IMR-90 (cell line): ENCODE data around the gene MED17. TPM values are rescaled to one million over a fixed set of nuclear protein-coding genes. Genes with fewer than 3 reads are reported as not detected.

Source experiments
- ATAC-seq: fragments of 200-7000 bp; cut with Tn5 transposase; 2 replicates; pipeline ENCODE4 v1.9.1; 2020; ENCODE audit warnings: low read depth, mild to moderate bottlenecking, moderate library complexity
- BruUV-seq: library from RNA; stranded (reverse); fragments of 400-500 nt; replicated peaks from 2 replicates; lab custom pipeline; 2021; lab: Mats Ljungman, UMichigan
- CTCF ChIA-PET: fragments of 300-600 bp; formaldehyde crosslinking; extraction: SDS; loops from one replicate; lab custom pipeline; 2021; ENCODE audit warnings: antibody characterized with exemption; lab: Yijun Ruan, JAX
- POLR2A ChIA-PET: fragments of 300-600 bp; sonication (Branson Sonifier 250); formaldehyde crosslinking; loops from one replicate; lab custom pipeline; 2022; ENCODE audit warnings: antibody characterized with exemption; ENCODE audit not compliant: unreplicated experiment; lab: Charles Lee
- DNase-seq: peaks from one replicate; pipeline ENCODE4 v3.0.0; 2013
- H2AFZ ChIP-seq: replicated peaks from 2 replicates; pipeline ENCODE3; 2013; ENCODE audit warnings: low read length, mild to moderate bottlenecking; ENCODE audit not compliant: poor library complexity
- H2AK5ac ChIP-seq: 2 replicates; pipeline ENCODE4 v1.6.1; 2013; ENCODE audit warnings: low read depth, low read length, inconsistent platforms
- H2AK9ac ChIP-seq: replicated peaks from 2 replicates; pipeline ENCODE3; 2013; ENCODE audit warnings: mild to moderate bottlenecking, low read depth, low read length, moderate library complexity; ENCODE audit not compliant: poor library complexity
- H2BK120ac ChIP-seq: 2 replicates; pipeline ENCODE4 v1.6.1; 2013; ENCODE audit warnings: low read depth, low read length, inconsistent platforms
- H2BK15ac ChIP-seq: 3 replicates; pipeline ENCODE4 v1.6.1; 2013; ENCODE audit warnings: low read depth, low read length, inconsistent platforms
- H2BK20ac ChIP-seq: 2 replicates; pipeline ENCODE4 v1.6.1; 2013; ENCODE audit warnings: low read depth, mild to moderate bottlenecking, inconsistent platforms, low read length, moderate library complexity
- H2BK5ac ChIP-seq: 2 replicates; pipeline ENCODE4 v1.6.1; 2013; ENCODE audit warnings: mild to moderate bottlenecking, low read depth, low read length, inconsistent platforms; ENCODE audit not compliant: poor library complexity, severe bottlenecking
- H3K14ac ChIP-seq: replicated peaks from 2 replicates; pipeline ENCODE4 v1.6.1; 2013; ENCODE audit warnings: low read depth, low read length, inconsistent platforms
- H3K18ac ChIP-seq: 2 replicates; pipeline ENCODE4 v1.6.1; 2013; ENCODE audit warnings: low read depth, low read length, control low read depth
- H3K23ac ChIP-seq: 2 replicates; pipeline ENCODE4 v1.6.1; 2013; ENCODE audit warnings: low read depth, low read length, inconsistent platforms
- H3K27ac ChIP-seq: 2 replicates; pipeline ENCODE4 v1.5.1; 2013; ENCODE audit warnings: mild to moderate bottlenecking, control low read depth, low read length; ENCODE audit not compliant: insufficient read depth
- H3K27me3 ChIP-seq: 2 replicates; pipeline ENCODE4 v1.6.1; 2013; ENCODE audit warnings: low read length; ENCODE audit not compliant: control insufficient read depth, insufficient read depth
- H3K36me3 ChIP-seq: 2 replicates; pipeline ENCODE4 v1.6.1; 2013; ENCODE audit warnings: low read length, mixed read lengths; ENCODE audit not compliant: control insufficient read depth, insufficient read depth
- H3K4ac ChIP-seq: 2 replicates; pipeline ENCODE4 v1.6.1; 2013; ENCODE audit warnings: low read depth, low read length, inconsistent platforms
- H3K4me1 ChIP-seq: 2 replicates; pipeline ENCODE4 v1.6.1; 2013; ENCODE audit warnings: low read length, mixed read lengths; ENCODE audit not compliant: control insufficient read depth, insufficient read depth
- H3K4me2 ChIP-seq: 2 replicates; pipeline ENCODE4 v1.6.1; 2013; ENCODE audit warnings: low read depth, mild to moderate bottlenecking, control low read depth, low read length, moderate library complexity
- H3K4me3 ChIP-seq: 2 replicates; pipeline ENCODE4 v1.5.1; 2013; ENCODE audit warnings: low read depth, mild to moderate bottlenecking, control low read depth, low read length, moderate library complexity; ENCODE audit not compliant: insufficient read depth
- H3K56ac ChIP-seq: 2 replicates; pipeline ENCODE4 v1.6.1; 2013; ENCODE audit warnings: low read length, inconsistent platforms; ENCODE audit not compliant: insufficient read depth; ENCODE audit errors: extremely low read depth
- H3K79me1 ChIP-seq, 2 experiments: 2 replicates each; pipeline ENCODE4 v1.6.1; 2013; ENCODE audit warnings: low read length in 2 of 2, inconsistent platforms in 1 of 2, low read depth in 1 of 2
- H3K9ac ChIP-seq: 2 replicates; pipeline ENCODE4 v1.6.1; 2013; ENCODE audit warnings: low read depth, low read length, control low read depth
- H3K9me1 ChIP-seq: 2 replicates; pipeline ENCODE4 v1.6.1; 2013; ENCODE audit warnings: low read length, inconsistent platforms; ENCODE audit not compliant: insufficient read depth
- H3K9me3 ChIP-seq: 2 replicates; pipeline ENCODE4 v1.6.1; 2013; ENCODE audit warnings: low read length; ENCODE audit not compliant: control insufficient read depth, insufficient read depth
- H4K20me1 ChIP-seq: 2 replicates; pipeline ENCODE4 v1.6.1; 2013; ENCODE audit warnings: low read length, inconsistent platforms; ENCODE audit not compliant: insufficient read depth
- H4K5ac ChIP-seq: 2 replicates; pipeline ENCODE4 v1.6.1; 2013; ENCODE audit warnings: mild to moderate bottlenecking, low read depth, low read length, control low read depth
- H4K8ac ChIP-seq, 2 experiments: 2 replicates each; pipeline ENCODE4 v1.6.1; 2013; ENCODE audit warnings: low read depth in 2 of 2, low read length in 2 of 2, control low read depth in 1 of 2, inconsistent platforms in 1 of 2
- H4K91ac ChIP-seq: 2 replicates; pipeline ENCODE4 v1.6.1; 2013; ENCODE audit warnings: low read depth, low read length, inconsistent platforms; ENCODE audit not compliant: insufficient read depth
- BHLHE40 ChIP-seq: fragments of 150-350 bp; IDR thresholded peaks from 2 replicates; pipeline ENCODE4 v1.6.1; 2016; ENCODE audit warnings: mild to moderate bottlenecking, low read depth, low read length
- CEBPB ChIP-seq: IDR thresholded peaks from 2 replicates; pipeline ENCODE4 v1.6.1; 2012; ENCODE audit warnings: low read depth, low read length, improper control_type of control experiment
- CHD1 ChIP-seq: IDR thresholded peaks from 2 replicates; pipeline ENCODE4 v1.6.1; 2012; ENCODE audit warnings: low read depth, low read length, improper control_type of control experiment
- FOS ChIP-seq: fragments of 150-350 bp; IDR thresholded peaks from 2 replicates; pipeline ENCODE4 v1.6.1; 2016; ENCODE audit warnings: low read depth, low read length
- MAFK ChIP-seq: IDR thresholded peaks from 2 replicates; pipeline ENCODE4 v1.6.1; 2012; ENCODE audit warnings: low read depth, low read length, improper control_type of control experiment
- MAZ ChIP-seq: IDR thresholded peaks from 2 replicates; pipeline ENCODE4 v1.6.1; 2012; ENCODE audit warnings: low read depth, mild to moderate bottlenecking, low read length, improper control_type of control experiment, moderate library complexity, borderline replicate concordance
- MXI1 ChIP-seq: IDR thresholded peaks from 2 replicates; pipeline ENCODE4 v1.6.1; 2012; ENCODE audit warnings: low read depth, mild to moderate bottlenecking, low read length, moderate library complexity, borderline replicate concordance
- POLR2A ChIP-seq: IDR thresholded peaks from 2 replicates; pipeline ENCODE4 v1.6.1; 2012; ENCODE audit warnings: mild to moderate bottlenecking, low read depth, low read length
- RAD21 ChIP-seq: IDR thresholded peaks from 2 replicates; pipeline ENCODE4 v1.6.1; 2012; ENCODE audit warnings: low read length, improper control_type of control experiment
- RCOR1 ChIP-seq: IDR thresholded peaks from 2 replicates; pipeline ENCODE4 v1.6.1; 2012; ENCODE audit warnings: mild to moderate bottlenecking, low read length, improper control_type of control experiment; ENCODE audit not compliant: insufficient replicate concordance
- RFX5 ChIP-seq: IDR thresholded peaks from 2 replicates; pipeline ENCODE4 v1.8.0; 2012; ENCODE audit warnings: low read depth, mild to moderate bottlenecking, low read length, moderate library complexity
- USF2 ChIP-seq: fragments of 150-350 bp; IDR thresholded peaks from 2 replicates; pipeline ENCODE4 v1.6.1; 2017; ENCODE audit warnings: mild to moderate bottlenecking, antibody characterized with exemption, low read length, low read depth
- WGBS, 2 experiments: methylation state at CpG; one replicate each; pipeline versions ENCODE4 v1.1.5 to v1.1.7; 2013; ENCODE audit warnings: missing lambda C conversion rate in 2 of 2; ENCODE audit not compliant: insufficient read length in 1 of 2; ENCODE audit errors: extremely low coverage in 2 of 2; 5-methylcytosine and 5-hydroxymethylcytosine counted together
- dilution Hi-C: fragments of 300-500 bp; cut with HindIII; formaldehyde crosslinking; loops from one replicate; pipeline ENCODE4 v1.14.3; 2018; ENCODE audit warnings: low sequenced_read_pairs; ENCODE audit not compliant: unreplicated experiment
- in situ Hi-C: fragments of 300-500 bp; cut with MboI; formaldehyde crosslinking; loops from 3 replicates; pipeline ENCODE4 v1.14.3; 2019; ENCODE audit warnings: low sequenced_read_pairs, inconsistent platforms, mixed read lengths
- intact Hi-C: fragments of 100-400 bp; cut with micrococcal nuclease; formaldehyde crosslinking; loops from 2 replicates; pipeline ENCODE4 v1.10.0; 2022
- polyA plus RNA-seq, 3 experiments: library from polyadenylated mRNA; depleted of rRNA; stranded (reverse); fragments of >200 nt; gene quantifications; 2 replicates each; pipeline ENCODE4 v1.2.3, GENCODE V29; 2012; ENCODE audit warnings: low replicate concordance in 1 of 3
- total RNA-seq: library from RNA; depleted of rRNA; stranded (reverse); fragments of >200 nt; gene quantifications from 2 replicates; pipeline ENCODE4 v1.2.3, GENCODE V29; 2012

MED17 gene
- total and polyA plus RNA-seq, 2 of the 4 experiments (the other 2 are of a cell fraction) = 20.0 to 23.3 TPM

- no peak for ATAC-seq
- H3K9ac ChIP-seq = no peak overlapping the region
- dilution Hi-C loops = no loop called here
Observed at GRCh38 chr11:93757301-93757700, 26.8 kb upstream of the MED17 start.

More at GRCh38 chr11:93757301-93757700, 26.8 kb upstream of the MED17 start:
- Histone ChIP-seq H3K36me3 (peaks cover 32% of the 10 kb centered on the region), H2BK5ac (no peak overlapping the region), H3K4me1 (no peaks in the 10 kb centered on the region), H3K14ac (no peak overlapping the region), H2BK15ac (no peak overlapping the region), H2AFZ (no peak overlapping the region), H3K4me2 (no peak overlapping the region), H4K5ac (no peak overlapping the region), H4K20me1 (no peaks in the 10 kb centered on the region), H3K4ac (no peak overlapping the region), H3K9me1 (no peaks in the 10 kb centered on the region), H3K27ac (no peak overlapping the region), H3K18ac (no peak overlapping the region), H3K79me1 (no peaks in the 10 kb centered on the region), H3K27me3 (no peaks in the 10 kb centered on the region), H2BK120ac (no peak overlapping the region), H3K4me3 (no peak overlapping the region), H3K56ac (no peak overlapping the region), H2AK9ac (no peak overlapping the region), H3K23ac (no peak overlapping the region), H4K8ac (no peak overlapping the region), H2AK5ac (no peak overlapping the region), H2BK20ac (no peak overlapping the region), H4K91ac (no peak overlapping the region), H3K9me3 (no peaks in the 10 kb centered on the region)
- in situ Hi-C loops (no loop called here), intact Hi-C loops (no loop called here)
- TF ChIP-seq MXI1 (no peak), POLR2A (no peak), MAFK (no peak), FOS (no peak), RAD21 (no peak), CHD1 (no peak), MAZ (no peak), RFX5 (no peak), CEBPB (no peak), BHLHE40 (no peak), RCOR1 (no peak), USF2 (no peak)
- no TSS peak for BruUV-seq
- ChIA-PET POLR2A (no interaction called here), CTCF (no interaction called here)
- no peak for DNase-seq
- WGBS, 2 experiments = 100% methylated on average over 2 of the region's 3 CpGs; no CpG with 5 or more reads in 1 of the 2 experiments
